Ovary (tissue), 9 donors: Measurements from ENCODE around the gene ATP5PB. TPM values are rescaled to one million over a fixed set of nuclear protein-coding genes. Genes with fewer than 3 reads are reported as not detected.

Source experiments
- DNase-seq, 5 donors: peaks; one replicate each; pipeline ENCODE4 v3.0.0-alpha.2; 2019 to 2020
- H3K27ac ChIP-seq, 2 donors: fragments of 200-600 bp; one replicate each; pipeline versions ENCODE4 v1.5.1 to v1.8.0; 2019 to 2022
- H3K27me3 ChIP-seq: fragments of 200-600 bp; one replicate; pipeline ENCODE4 v1.8.0; 2022
- H3K36me3 ChIP-seq: fragments of 200-600 bp; sonication (generic); one replicate; pipeline ENCODE4 v1.5.1; 2019
- H3K4me1 ChIP-seq: one replicate; pipeline ENCODE4 v1.8.1; 2013; ENCODE audit warnings: mild to moderate bottlenecking, moderate library complexity; ENCODE audit not compliant: insufficient read depth
- H3K4me3 ChIP-seq: fragments of 200-600 bp; sonication (generic); one replicate; pipeline ENCODE4 v1.5.1; 2017
- H3K9me3 ChIP-seq, 2 donors: fragments of 200-600 bp in 1 of 2; sonication (generic) in 1 of 2; one replicate each; pipeline versions ENCODE4 v1.5.1 to v1.8.1; 2013 to 2019; ENCODE audit warnings: mild to moderate bottlenecking in 1 of 2, moderate library complexity in 1 of 2
- EP300 ChIP-seq: sonication (generic); formaldehyde crosslinking; IDR thresholded peaks from one replicate; pipeline ENCODE4 v1.6.1; 2017; ENCODE audit warnings: antibody characterized with exemption
- POLR2A ChIP-seq: fragments of 450-650 bp; IDR thresholded peaks from one replicate; pipeline ENCODE4 v1.6.1; 2017; ENCODE audit warnings: antibody characterized with exemption, mild to moderate bottlenecking, moderate library complexity
- WGBS, 3 donors: extraction: QIAGEN DNeasy Blood & Tissue Kit in 1 of 3; methylation state at CpG; one replicate each; pipeline versions ENCODE4 v1.1.5 to v1.1.7; 2013 to 2017; 5-methylcytosine and 5-hydroxymethylcytosine counted together
- intact Hi-C, 4 donors: fragments of 100-400 bp; cut with DNase I; formaldehyde crosslinking; loops; one replicate each; pipeline versions ENCODE4 v1.11.0 to v1.15.1; 2022 to 2023
- polyA plus RNA-seq, 2 donors: library from polyadenylated mRNA; stranded (reverse); fragments of 200-250 nt in 1 of 2; fragments of 350-450 nt in 1 of 2; fragmentation: Illumina TruSeq in 1 of 2; extraction: RNeasy Lipid Tissue Mini Kit (QIAGEN cat#74804) in 1 of 2; gene quantifications; one replicate each; pipeline ENCODE4 v1.2.3, GENCODE V29; 2013 to 2014
- total RNA-seq, 7 donors: library from RNA; depleted of rRNA in 2 of 7; stranded (reverse); fragments of >200 nt in 2 of 7; fragmentation: NEBNext Ultra II Directional in 3 of 7; extraction: Animal tissue kit (Norgen Biotek cat#: 25700) in 3 of 7; gene quantifications; one replicate each; pipeline versions ENCODE4 v1.1.0 to v1.2.4, GENCODE V29; 2016 to 2023
- TF ChIP-seq, protein P1 (sequence below), 3 donors: fragments of 450-650 bp in 2 of 3; fragments of 200-600 bp in 1 of 3; IDR thresholded peaks; one replicate each; pipeline versions ENCODE4 v1.5.1 to v1.8.0; 2016 to 2022; ENCODE audit warnings: antibody characterized with exemption in 3 of 3, mild to moderate bottlenecking in 1 of 3
- donor health status: DM: no; HTN: no; CAD: no; lungs with moderate emphysema.
- donor health status: DM: no; HTN: no; CAD: no.
- donor health status: Bipolar disorder and iron deficiency.
- donor health status: DM: yes; HTN: yes; CAD: no.
- donor health status: DM: no; HTN: no; CAD: no.
- donor health status: DM: yes; HTN: yes; CAD: no.

The ATP5PB gene
- total and polyA plus RNA-seq, 9 donors, result 125 to 277 (median 142) TPM

DNA sequence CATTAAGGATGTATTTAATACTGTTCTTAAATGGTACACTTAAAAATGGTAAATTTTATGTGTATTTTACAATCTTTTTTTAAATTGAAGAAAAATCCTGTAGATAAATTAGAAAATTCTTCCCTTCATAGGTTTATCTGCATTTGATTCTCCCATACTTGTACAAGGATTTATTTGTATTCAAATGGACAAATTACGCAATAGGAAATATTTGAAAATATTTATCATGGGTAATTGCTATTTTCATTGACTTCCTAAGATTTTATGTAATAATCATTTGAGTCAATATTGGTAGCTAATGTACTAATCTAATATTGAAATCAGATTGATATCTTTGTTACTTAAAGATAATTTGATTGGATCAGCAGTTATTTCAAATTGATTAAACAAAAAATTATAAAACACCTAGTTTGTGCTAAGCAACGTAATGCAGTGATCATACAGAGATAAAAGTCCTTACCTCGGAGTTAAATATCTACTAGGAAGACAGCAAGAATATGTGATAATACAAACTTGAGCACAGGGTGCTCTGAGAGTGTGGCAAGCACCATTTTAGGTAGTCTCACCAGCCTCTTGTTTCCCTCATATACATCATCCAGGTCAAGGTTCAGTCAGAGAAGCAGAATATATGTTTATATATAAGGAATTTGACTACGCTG lies 13.2 kb downstream of the ATP5PB start:
- Histone ChIP-seq H3K4me1 (no peaks in the 10 kb centered on the region), H3K27me3 (no peaks in the 10 kb centered on the region), H3K4me3 (no peak overlapping the region), H3K27ac (no peak overlapping the region), H3K36me3 (no peaks in the 10 kb centered on the region), H3K9me3 (no peaks in the 10 kb centered on the region)
- TF ChIP-seq EP300, result no peak
- TF ChIP-seq, protein P1, sequence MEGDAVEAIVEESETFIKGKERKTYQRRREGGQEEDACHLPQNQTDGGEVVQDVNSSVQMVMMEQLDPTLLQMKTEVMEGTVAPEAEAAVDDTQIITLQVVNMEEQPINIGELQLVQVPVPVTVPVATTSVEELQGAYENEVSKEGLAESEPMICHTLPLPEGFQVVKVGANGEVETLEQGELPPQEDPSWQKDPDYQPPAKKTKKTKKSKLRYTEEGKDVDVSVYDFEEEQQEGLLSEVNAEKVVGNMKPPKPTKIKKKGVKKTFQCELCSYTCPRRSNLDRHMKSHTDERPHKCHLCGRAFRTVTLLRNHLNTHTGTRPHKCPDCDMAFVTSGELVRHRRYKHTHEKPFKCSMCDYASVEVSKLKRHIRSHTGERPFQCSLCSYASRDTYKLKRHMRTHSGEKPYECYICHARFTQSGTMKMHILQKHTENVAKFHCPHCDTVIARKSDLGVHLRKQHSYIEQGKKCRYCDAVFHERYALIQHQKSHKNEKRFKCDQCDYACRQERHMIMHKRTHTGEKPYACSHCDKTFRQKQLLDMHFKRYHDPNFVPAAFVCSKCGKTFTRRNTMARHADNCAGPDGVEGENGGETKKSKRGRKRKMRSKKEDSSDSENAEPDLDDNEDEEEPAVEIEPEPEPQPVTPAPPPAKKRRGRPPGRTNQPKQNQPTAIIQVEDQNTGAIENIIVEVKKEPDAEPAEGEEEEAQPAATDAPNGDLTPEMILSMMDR (IDR thresholded peaks at IDR 0.05), result no peak
- TF ChIP-seq POLR2A, result no peak
- intact Hi-C loops, result no loop called here
- no peak for DNase-seq
- WGBS, 3 donors, result 79 to 81% (median 79%) methylated on average over 4 of the region's 4 CpGs

DNA sequence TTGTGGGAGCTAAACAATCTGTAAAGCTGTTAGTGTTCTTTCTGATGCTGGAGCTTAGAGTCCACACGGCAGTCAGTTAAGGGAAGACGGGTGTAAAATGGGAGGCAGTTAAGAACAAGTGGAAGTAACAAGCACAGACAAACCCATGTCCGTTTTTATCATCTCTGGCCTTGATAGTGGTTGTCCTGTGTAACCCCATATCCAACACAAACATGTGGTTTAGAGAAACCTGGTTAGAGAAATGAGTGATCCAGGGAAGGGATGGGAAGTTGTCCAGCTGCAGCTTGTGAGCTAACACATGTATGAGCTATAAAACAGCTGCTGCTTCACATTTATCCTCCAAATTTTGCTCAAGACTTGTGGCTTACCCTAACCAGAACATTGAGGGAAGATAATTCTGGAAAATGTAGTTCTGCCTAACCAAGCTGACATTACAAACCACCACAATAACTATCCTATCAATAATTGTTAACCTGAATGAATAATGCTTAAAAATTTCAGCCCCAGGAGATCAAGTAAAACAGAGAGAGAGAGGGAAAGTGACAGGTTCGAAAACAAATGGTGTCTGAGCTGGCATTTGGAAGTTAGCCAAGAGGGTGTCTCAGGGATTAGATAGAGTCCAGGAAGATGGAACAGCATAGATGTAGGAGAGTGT lies 13.9 kb downstream of the ATP5PB start:
- 49 to 52% (median 49%) methylated on average over 4 of the region's 4 CpGs for WGBS, 3 donors
- DNase-seq, result no peak
- no peaks in the 10 kb centered on the region for H3K27me3 ChIP-seq
- H3K9me3 ChIP-seq, result no peaks in the 10 kb centered on the region
- no peaks in the 10 kb centered on the region for H3K4me1 ChIP-seq
- TF ChIP-seq, protein P1 (IDR thresholded peaks at IDR 0.05), result no peak
- TF ChIP-seq EP300 (no peak), POLR2A (no peak)
- H3K27ac ChIP-seq, result no peak overlapping the region
- H3K4me3 ChIP-seq, result no peak overlapping the region
- intact Hi-C loops, result no loop called here
- no peaks in the 10 kb centered on the region for H3K36me3 ChIP-seq

DNA sequence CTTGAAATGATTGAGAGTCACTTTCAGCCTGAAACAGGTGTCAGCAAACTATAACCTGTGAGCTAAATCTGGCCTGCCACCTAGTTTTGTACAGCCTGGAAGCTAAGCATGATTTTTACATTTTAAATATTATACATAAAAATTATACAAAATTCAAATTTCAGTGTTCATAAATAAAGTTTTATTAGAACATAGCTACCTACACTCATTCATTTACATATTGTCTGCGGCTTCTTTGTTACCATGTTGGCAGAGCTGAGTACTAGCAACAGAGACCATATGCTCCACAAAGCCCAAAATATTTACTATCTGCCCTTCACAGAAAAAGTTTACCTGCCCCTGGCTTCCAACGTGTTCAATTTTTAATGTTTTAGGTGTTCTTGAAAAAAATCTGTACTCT lies 16.5 kb downstream of the ATP5PB start:
- TF ChIP-seq POLR2A (no peak), EP300 (no peak)
- TF ChIP-seq, protein P1 (IDR thresholded peaks at IDR 0.05), result no peak
- Histone ChIP-seq H3K27ac (no peak overlapping the region), H3K27me3 (no peaks in the 10 kb centered on the region), H3K9me3 (no peaks in the 10 kb centered on the region), H3K36me3 (no peaks in the 10 kb centered on the region), H3K4me3 (no peak overlapping the region), H3K4me1 (no peaks in the 10 kb centered on the region)
- intact Hi-C loops, result no loop called here
- DNase-seq, result no peak
- 96 to 98% (median 97%) methylated on average over 2 of the region's 2 CpGs for WGBS, 3 donors

DNA sequence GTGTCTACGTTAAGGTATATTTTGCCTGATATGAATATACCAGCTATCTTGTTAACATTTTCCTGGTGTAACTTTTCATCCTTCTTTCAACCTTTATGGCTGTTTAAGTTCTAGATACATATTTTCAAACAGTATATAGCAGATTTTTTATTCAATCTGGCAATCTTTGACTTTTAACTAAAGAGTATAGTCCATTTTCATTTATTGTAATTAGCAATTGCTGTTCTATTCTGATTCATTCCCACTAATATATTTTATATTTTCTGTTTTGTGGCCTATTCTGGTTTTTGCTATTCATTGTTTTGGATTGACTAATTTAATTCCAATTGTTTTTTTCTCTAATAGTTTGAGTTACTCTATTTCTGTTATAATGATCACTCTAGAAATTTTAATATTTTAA lies 17.2 kb downstream of the ATP5PB start:
- 0% methylated on average over 1 of the region's 1 CpG for WGBS, 3 donors
- TF ChIP-seq EP300, result no peak
- TF ChIP-seq, protein P1 (IDR thresholded peaks at IDR 0.05), result no peak
- no peak for TF ChIP-seq POLR2A
- no peaks in the 10 kb centered on the region for H3K27me3 ChIP-seq
- no peaks in the 10 kb centered on the region for H3K4me1 ChIP-seq
- H3K9me3 ChIP-seq, result no peaks in the 10 kb centered on the region
- H3K4me3 ChIP-seq, result no peak overlapping the region
- H3K27ac ChIP-seq, result no peak overlapping the region
- intact Hi-C loops, result no loop called here
- H3K36me3 ChIP-seq, result no peaks in the 10 kb centered on the region
- DNase-seq, result no peak
